Suprapubic skin (tissue), 4 donors: ENCODE data around the gene FKBP14.

Experiments
- EP300 ChIP-seq: sonication (generic); formaldehyde crosslinking; IDR thresholded peaks from one replicate; pipeline ENCODE4 v1.6.1; 2017; ENCODE audit warnings: antibody characterized with exemption
- POLR2A ChIP-seq, 2 donors: fragments of 450-650 bp; IDR thresholded peaks; one replicate each; pipeline ENCODE4 v1.6.1; 2017; ENCODE audit warnings: antibody characterized with exemption in 2 of 2, mild to moderate bottlenecking in 2 of 2, moderate library complexity in 2 of 2
- POLR2AphosphoS5 ChIP-seq, 3 donors: sonication (generic); formaldehyde crosslinking; IDR thresholded peaks; one replicate each; pipeline ENCODE4 v1.6.1; 2017; ENCODE audit warnings: antibody characterized with exemption in 3 of 3
- TF ChIP-seq, protein P1 (sequence below), 2 donors: fragments of 200-600 bp in 1 of 2; fragments of 450-650 bp in 1 of 2; sonication (generic) in 1 of 2; IDR thresholded peaks; one replicate each; pipeline ENCODE4 v1.5.1; 2016 to 2019; ENCODE audit warnings: antibody characterized with exemption in 2 of 2, mild to moderate bottlenecking in 1 of 2, moderate library complexity in 1 of 2

GRCh38 chr7:30036220-30036619 lies 9.7 kb upstream of the FKBP14 start:
- TF ChIP-seq, protein P1, sequence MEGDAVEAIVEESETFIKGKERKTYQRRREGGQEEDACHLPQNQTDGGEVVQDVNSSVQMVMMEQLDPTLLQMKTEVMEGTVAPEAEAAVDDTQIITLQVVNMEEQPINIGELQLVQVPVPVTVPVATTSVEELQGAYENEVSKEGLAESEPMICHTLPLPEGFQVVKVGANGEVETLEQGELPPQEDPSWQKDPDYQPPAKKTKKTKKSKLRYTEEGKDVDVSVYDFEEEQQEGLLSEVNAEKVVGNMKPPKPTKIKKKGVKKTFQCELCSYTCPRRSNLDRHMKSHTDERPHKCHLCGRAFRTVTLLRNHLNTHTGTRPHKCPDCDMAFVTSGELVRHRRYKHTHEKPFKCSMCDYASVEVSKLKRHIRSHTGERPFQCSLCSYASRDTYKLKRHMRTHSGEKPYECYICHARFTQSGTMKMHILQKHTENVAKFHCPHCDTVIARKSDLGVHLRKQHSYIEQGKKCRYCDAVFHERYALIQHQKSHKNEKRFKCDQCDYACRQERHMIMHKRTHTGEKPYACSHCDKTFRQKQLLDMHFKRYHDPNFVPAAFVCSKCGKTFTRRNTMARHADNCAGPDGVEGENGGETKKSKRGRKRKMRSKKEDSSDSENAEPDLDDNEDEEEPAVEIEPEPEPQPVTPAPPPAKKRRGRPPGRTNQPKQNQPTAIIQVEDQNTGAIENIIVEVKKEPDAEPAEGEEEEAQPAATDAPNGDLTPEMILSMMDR (IDR thresholded peaks at IDR 0.05) = no peak
- TF ChIP-seq EP300 (no peak), POLR2A (IDR thresholded peaks at IDR 0.05) (no peak), POLR2AphosphoS5 (IDR thresholded peaks at IDR 0.05) (no peak)
